Heart right ventricle (tissue), 16 donors: ENCODE results near the gene CACNG1. TPM values are rescaled to one million over a fixed set of nuclear protein-coding genes. Genes with fewer than 3 reads are reported as not detected.

Experiments
- ATAC-seq, 8 donors: fragments of 200-7000 bp; cut with Tn5 transposase; one replicate each; pipeline ENCODE4 v1.9.1; 2020; ENCODE audit warnings: mild to moderate bottlenecking in 8 of 8, moderate library complexity in 8 of 8, moderate number of reproducible peaks in 1 of 8
- DNase-seq, 2 donors: peaks; one replicate each; pipeline ENCODE4 v3.0.0-alpha.2; 2020
- H3K27ac ChIP-seq, 10 donors: fragments of 200-600 bp; sonication (generic) in 2 of 10; one replicate each; pipeline versions ENCODE4 v1.5.0 to v1.8.0; 2020 to 2022; ENCODE audit warnings: mild to moderate bottlenecking in 3 of 10
- H3K27me3 ChIP-seq, 7 donors: fragments of 200-600 bp; one replicate each; pipeline ENCODE4 v1.8.0; 2021 to 2022; ENCODE audit warnings: mild to moderate bottlenecking in 2 of 7
- H3K36me3 ChIP-seq, 9 donors: fragments of 200-600 bp; sonication (generic) in 1 of 9; one replicate each; pipeline versions ENCODE4 v1.5.0 to v1.8.0; 2020 to 2022; ENCODE audit warnings: mild to moderate bottlenecking in 2 of 9
- H3K4me1 ChIP-seq, 9 donors: fragments of 200-600 bp; sonication (generic) in 1 of 9; one replicate each; pipeline versions ENCODE4 v1.5.0 to v1.8.0; 2020 to 2022; ENCODE audit warnings: mild to moderate bottlenecking in 4 of 9
- H3K4me3 ChIP-seq, 10 donors: fragments of 200-600 bp; sonication (generic) in 2 of 10; one replicate each; pipeline versions ENCODE4 v1.5.0 to v1.8.0; 2020 to 2022; ENCODE audit warnings: mild to moderate bottlenecking in 7 of 10, moderate library complexity in 2 of 10
- H3K9me3 ChIP-seq, 11 donors: fragments of 200-600 bp in 10 of 11; sonication (generic) in 2 of 11; one replicate each; pipeline versions ENCODE4 v1.5.0 to v1.8.0; 2013 to 2022; ENCODE audit warnings: mild to moderate bottlenecking in 2 of 11, control low read depth in 1 of 11, moderate library complexity in 1 of 11
- WGBS, 2 donors: extraction: QIAGEN DNeasy Blood & Tissue Kit; methylation state at CpG; one replicate each; pipeline ENCODE4 v1.1.7; 2013; ENCODE audit warnings: inconsistent platforms in 1 of 2; 5-methylcytosine and 5-hydroxymethylcytosine counted together
- intact Hi-C, 10 donors: fragments of 100-400 bp; cut with DNase I; formaldehyde crosslinking; loops; one replicate each; pipeline versions ENCODE4 v1.11.1 to v1.14.2; 2022
- polyA plus RNA-seq, 2 donors: library from polyadenylated mRNA; stranded (reverse); fragments of 200-250 nt; gene quantifications; one replicate each; pipeline ENCODE4 v1.2.3, GENCODE V29; 2013
- total RNA-seq, 10 donors: library from RNA; stranded (reverse); fragmentation: NEBNext Ultra II Directional in 3 of 10; extraction: Animal tissue kit (Norgen Biotek cat#: 25700) in 3 of 10; gene quantifications; one replicate each; pipeline versions ENCODE4 v1.2.1 to v1.2.4, GENCODE V29; 2021 to 2023
- TF ChIP-seq, protein P1 (sequence below), 9 donors: fragments of 200-600 bp; sonication (generic) in 2 of 9; IDR thresholded peaks; one replicate each; pipeline versions ENCODE4 v1.5.0 to v1.8.0; 2021 to 2022; ENCODE audit warnings: antibody characterized with exemption in 9 of 9, mild to moderate bottlenecking in 5 of 9, moderate library complexity in 1 of 9
- donor health status: Arrhythmogenic right ventricular cardiomyopathy.
- donor health status: ischemic (EF 13 %, LVEDD 7.1; RV severe dilation, severe dysfunction).
- donor health status: healthy with polysubstance abuse.
- donor health status: DM: no; HTN: yes; CAD: no.
- donor health status: DM: no; HTN: no; CAD: no.
- donor health status: ischemic (EF 25% LVEDD 6.9; RV normal size, moderate dysfunction).
- donor health status: ischemic (EF 25% LVEDD 5.7; RV mildly dilated, moderate dysfunction).
- donor health status: healthy.
- donor health status: DM: yes; HTN: yes; CAD: no.
- donor health status: Ischemic cardiomyopathy.
- donor health status: ischemic (EF 35%, LVEDD 5.7; RV mildly dilated, moderate dysfunction).
- donor health status: nonischemic (EF 11% LVEDD 7.7; RV severe dilation, severe dysfunction).
- donor health status: DM: yes; HTN: yes; CAD: no.
- donor health status: PGD.
- donor health status: ischemic (EF 29% LVEDD 5.4; RV normal size, mild dysfunction).
- donor health status: nonischemic (EF 23%, LVEDD 6.1; RV moderate dilation, normal function).

CACNG1 gene
- total and polyA plus RNA-seq, 12 donors: 0.26 TPM; not detected in 11

DNA sequence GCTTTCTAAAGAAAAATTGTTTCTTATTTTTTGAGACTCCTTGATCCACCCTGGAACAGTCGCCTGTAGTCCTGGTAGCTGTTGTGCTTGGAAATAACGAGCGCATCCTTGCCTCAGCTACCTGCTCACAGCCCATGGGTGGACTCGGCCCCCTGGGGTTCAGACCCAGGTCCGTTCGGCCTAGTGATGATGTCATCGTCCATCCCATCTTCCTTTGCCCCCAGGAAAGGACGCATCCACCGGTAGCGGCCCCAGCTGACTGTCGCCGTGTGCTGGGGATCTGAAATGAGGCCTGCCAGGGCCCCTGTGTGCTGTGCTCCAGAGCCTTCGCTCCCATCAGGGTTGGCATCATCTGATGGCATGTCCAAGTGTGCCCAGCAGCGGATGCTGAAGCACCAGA lies 12.0 kb upstream of the CACNG1 start:
- TF ChIP-seq, protein P1, sequence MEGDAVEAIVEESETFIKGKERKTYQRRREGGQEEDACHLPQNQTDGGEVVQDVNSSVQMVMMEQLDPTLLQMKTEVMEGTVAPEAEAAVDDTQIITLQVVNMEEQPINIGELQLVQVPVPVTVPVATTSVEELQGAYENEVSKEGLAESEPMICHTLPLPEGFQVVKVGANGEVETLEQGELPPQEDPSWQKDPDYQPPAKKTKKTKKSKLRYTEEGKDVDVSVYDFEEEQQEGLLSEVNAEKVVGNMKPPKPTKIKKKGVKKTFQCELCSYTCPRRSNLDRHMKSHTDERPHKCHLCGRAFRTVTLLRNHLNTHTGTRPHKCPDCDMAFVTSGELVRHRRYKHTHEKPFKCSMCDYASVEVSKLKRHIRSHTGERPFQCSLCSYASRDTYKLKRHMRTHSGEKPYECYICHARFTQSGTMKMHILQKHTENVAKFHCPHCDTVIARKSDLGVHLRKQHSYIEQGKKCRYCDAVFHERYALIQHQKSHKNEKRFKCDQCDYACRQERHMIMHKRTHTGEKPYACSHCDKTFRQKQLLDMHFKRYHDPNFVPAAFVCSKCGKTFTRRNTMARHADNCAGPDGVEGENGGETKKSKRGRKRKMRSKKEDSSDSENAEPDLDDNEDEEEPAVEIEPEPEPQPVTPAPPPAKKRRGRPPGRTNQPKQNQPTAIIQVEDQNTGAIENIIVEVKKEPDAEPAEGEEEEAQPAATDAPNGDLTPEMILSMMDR (IDR thresholded peaks at IDR 0.05): no peak
- intact Hi-C loops: no loop called here
- H3K4me3 ChIP-seq: no peak overlapping the region
- no peaks in the 10 kb centered on the region for H3K36me3 ChIP-seq
- H3K27me3 ChIP-seq: no peaks in the 10 kb centered on the region
- DNase-seq: no peak
- peaks cover 0 to 2% (median 0%) of the 10 kb centered on the region in 9 donors for H3K4me1 ChIP-seq
- ATAC-seq: no peak
- H3K27ac ChIP-seq: no peak overlapping the region
- WGBS, 2 donors: 88 to 92% methylated on average over 14 of the region's 14 CpGs
- no peaks in the 10 kb centered on the region for H3K9me3 ChIP-seq

DNA sequence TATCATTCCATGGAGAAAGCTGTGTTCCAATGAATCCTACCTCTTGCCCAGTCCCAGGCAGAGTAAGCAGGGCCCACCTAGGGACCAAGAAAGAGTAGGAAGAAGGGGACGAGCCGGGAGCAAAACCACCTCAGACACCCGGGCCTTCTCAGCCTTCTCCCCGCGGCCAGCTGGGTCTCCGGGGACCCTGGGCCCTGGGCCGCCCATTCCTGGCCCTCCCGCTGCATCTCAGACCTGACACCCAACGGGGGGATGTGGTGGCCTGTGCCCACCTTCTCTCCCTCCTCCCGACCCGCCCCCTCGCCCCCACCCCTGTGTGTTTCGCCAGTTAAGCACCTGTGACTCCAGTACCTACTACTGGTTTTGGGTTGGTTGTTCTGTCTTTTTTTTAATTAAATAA lies 11.4 kb upstream of the CACNG1 start:
- Histone ChIP-seq H3K27ac (no peak overlapping the region), H3K36me3 (no peaks in the 10 kb centered on the region), H3K4me1 (no peaks in the 10 kb centered on the region), H3K27me3 (no peaks in the 10 kb centered on the region), H3K9me3 (no peaks in the 10 kb centered on the region), H3K4me3 (no peak overlapping the region)
- WGBS, 2 donors: 90 to 92% methylated on average over 13 of the region's 13 CpGs
- intact Hi-C loops: no loop called here
- ATAC-seq (no peak), DNase-seq (no peak)
- TF ChIP-seq, protein P1 (IDR thresholded peaks at IDR 0.05): no peak

DNA sequence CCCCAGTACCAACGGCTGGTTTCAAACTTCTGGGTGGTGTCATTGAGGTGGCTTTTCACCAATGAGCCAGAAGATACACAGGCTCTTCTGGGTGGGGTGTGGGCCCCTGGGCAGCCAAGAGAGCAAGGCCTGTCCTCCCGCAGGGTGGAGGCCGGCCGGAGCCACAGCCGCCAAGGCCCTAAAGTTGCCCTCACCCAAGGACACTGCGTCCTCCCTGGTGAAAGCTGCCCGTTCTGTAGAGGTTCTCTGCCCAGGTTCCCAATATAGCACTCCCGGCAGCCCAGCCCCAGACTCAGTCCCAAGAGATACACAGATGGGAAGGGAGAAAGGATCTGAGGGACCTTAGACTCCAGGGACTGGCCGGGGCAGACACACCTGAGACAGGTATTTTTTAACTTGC lies 10.7 kb upstream of the CACNG1 start:
- DNase-seq (no peak), ATAC-seq (peak in 3 of 8 donors; percentile 17 to 58 (median 49))
- Histone ChIP-seq H3K27me3 (no peaks in the 10 kb centered on the region), H3K27ac (no peak overlapping the region), H3K4me3 (no peak overlapping the region), H3K9me3 (no peaks in the 10 kb centered on the region), H3K4me1 (no peaks in the 10 kb centered on the region), H3K36me3 (no peaks in the 10 kb centered on the region)
- TF ChIP-seq, protein P1 (IDR thresholded peaks at IDR 0.05): no peak
- 85 to 89% methylated on average over 9 of the region's 9 CpGs for WGBS, 2 donors
- intact Hi-C loops: no loop called here

DNA sequence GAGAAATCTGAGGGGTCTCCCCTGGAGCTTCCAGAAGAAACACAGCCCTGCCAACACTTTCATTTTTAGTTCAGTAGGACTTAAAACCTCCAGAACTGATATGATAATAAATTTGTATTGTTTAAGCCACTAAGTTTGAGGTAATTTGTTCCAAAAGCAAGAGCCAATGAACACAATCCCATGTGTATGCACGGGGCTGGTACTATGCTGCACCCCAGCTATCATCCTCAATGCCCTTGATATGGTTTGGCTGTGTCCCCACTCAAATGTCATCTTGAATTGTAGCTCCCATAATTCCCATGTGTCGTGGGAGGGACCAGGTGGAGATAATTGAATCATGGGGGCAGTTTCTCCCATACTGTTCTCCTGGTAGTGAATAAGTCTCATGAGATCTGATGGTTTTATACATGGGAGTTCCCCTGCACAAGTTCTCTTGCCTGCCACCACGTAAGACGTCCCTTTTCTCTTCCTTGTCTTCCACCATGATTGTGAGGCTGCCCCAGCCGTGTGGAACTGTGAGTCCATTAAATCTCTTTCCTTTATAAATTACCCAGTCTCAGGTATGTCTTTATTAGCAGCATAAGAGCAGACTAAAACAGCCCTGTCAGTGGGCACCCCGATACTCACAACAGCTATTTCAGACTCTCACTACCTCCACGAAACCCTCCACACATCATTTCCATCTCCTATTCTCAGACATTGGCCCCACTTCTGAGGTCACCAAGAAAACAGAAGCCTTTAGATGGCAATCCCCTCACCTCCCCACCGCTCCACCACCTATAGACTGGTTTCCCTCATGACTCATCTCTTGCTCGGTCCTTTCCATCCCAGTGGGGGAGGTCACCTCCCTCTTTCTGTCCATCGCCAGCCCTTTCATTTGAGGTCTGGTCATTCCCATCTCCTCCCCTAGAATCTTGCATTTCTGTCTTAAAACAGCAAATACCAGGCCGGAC lies 8.9 kb upstream of the CACNG1 start:
- Histone ChIP-seq H3K36me3 (no peaks in the 10 kb centered on the region), H3K27me3 (no peaks in the 10 kb centered on the region), H3K9me3 (no peaks in the 10 kb centered on the region), H3K27ac (no peak overlapping the region), H3K4me3 (no peak overlapping the region), H3K4me1 (no peaks in the 10 kb centered on the region)
- 80 to 85% methylated on average over 11 of the region's 11 CpGs for WGBS, 2 donors
- no peak for ATAC-seq
- no peak for DNase-seq
- intact Hi-C loops: no loop called here
- TF ChIP-seq, protein P1 (IDR thresholded peaks at IDR 0.05): no peak
